Globus pallidus (tissue), 1 donor: Measurements from ENCODE around the gene RRP1.

ENCODE experiments used
- DNase-seq: peaks from one replicate; pipeline ENCODE4 v3.0.0-alpha.2; 2015; ENCODE audit warnings: low spot score

Gene RRP1

GRCh38 chr21:43801006-43801783 lies 11.8 kb downstream of the RRP1 start:
- DNase-seq, result no peak

- no peak for DNase-seq
Observed at GRCh38 chr21:43802713-43803313, 13.4 kb downstream of the RRP1 start.

DNA sequence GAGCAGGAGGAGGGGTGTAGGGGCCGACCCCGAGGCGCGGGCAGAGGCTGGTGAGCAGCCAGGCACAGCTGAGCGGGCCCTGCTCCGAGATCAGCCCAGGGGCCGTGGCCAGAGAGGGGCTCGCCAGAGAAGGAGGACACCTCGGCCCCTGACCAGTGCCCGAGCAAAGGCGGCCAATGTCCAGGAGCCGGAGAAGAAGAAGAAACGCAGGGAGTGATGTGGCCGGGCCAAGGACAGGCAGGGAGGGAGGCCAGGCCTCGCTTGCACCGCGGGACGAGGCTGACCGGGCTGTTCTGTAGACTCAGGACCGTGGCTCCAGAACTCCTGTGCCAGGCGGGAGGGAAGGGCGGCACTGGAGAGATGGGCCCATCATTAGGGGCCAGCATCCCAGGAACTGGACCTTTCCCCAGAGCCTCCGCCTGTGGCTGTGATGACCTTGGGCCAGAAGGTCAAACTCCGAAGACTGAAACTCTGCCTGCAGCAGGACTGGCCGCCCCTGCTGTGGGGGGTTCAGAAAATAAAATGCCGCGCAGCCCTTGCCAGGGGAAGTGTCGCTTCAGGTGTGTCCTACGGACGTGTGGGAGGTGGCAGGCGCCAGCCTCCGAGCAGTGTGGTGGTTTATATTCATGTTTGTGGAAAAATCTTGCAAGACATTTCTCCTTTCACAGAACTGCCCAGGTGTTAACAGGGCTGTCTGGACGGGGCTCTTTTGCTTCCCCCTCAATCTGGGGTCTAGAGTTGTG lies 14.4 kb downstream of the RRP1 start:
- DNase-seq, result no peak

GRCh38 chr21:43805275-43805800 lies 16.0 kb downstream of the RRP1 start:
- DNase-seq, result no peak

- no peak for DNase-seq
Observed at GRCh38 chr21:43806017-43806710, 16.8 kb downstream of the RRP1 start.

DNA sequence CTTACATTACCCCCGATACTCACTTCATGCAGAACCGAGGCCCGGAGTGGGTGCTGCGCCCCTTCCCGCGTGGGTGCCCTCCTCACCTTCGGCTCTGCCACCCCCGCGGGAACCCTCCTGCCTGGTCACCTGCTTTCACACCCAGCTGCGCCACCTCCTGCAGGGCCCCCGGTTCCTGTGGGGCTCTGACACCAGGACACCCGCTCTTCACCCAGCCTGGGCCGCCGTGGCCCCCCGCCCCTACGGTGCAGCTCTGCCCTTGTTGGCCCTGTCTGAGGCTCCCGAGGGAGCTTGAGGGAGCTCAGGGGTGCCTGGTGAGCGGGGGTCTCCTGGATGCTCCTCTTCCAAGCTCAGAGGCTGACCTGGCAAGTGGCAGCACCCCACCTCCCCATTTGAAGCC lies 19.0 kb downstream of the RRP1 start:
- DNase-seq, result no peak

DNA sequence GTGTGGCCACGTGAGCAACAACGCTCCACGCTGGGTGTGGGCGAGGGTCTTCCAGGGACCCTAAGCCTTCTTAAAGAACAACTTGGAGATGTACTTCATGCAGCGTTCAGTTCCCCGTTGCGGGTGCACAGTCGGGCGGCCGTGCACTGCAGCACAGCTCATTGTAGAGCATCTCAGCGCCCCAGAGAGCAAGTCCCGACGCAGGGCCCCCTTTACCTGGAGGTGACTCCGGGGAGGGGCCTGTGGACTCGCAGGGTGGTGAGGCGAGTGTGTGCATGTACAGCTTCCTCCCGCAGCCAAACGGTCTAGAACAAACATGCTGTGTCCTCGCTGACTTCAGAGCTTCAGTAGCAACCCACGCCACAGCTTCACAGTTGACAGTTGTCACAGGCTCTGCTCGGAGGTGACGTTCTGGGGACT lies 19.5 kb downstream of the RRP1 start:
- DNase-seq, result no peak

DNA sequence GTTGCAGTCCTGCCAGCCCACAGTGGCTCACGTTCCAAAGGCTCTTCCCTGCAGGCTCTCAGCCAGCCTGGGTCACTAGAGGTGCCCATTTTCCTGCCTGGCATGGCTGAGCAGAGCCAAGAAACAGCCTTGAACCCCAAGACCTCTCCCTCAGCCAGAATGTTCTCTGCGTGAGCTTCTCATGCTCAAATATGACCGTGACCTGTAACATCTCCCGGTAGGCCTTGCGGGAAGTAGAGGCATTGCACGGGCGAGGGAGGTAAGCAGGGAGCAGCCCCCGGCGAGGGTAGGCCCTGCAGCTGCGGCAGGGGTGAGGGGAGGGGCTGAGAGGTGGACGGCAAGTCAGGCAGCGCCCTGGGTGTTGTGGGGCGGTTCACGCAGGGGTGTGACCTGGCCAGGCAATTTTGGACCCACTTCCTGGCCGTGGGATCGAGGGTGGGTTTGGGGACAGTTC lies 20.0 kb downstream of the RRP1 start:
- DNase-seq, result no peak

DNA sequence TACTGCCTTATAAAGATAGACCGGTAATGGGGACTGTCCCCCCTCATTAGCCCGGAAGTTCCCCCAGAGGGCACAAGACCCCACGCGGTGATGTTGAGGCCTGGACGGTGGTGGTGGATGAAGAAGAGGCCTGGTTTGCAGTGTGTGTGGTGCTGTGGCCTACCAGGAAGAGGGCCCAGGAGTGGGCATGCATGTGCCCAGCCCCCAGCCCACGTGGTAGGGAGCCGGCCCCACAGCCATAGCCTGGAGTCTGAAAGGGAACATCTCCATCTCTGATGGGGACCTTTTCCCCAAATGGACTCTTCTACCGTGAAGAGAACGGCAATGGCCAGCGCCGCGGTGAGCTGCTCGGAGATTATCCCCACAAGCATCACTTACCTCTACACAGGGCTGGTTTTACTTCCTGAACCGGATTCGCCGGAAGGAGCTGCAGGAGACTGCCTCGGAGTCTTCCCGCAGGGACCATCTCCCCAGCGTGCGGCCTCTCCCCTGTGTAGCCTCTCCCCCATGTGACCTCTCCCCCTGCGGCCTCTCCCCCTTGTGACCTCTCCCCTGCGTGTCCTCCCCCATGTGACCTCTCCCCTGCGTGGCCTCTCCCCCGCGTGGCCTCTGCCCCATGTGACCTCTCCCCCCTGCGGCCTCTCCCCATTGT lies 20.6 kb downstream of the RRP1 start:
- no peak for DNase-seq

DNA sequence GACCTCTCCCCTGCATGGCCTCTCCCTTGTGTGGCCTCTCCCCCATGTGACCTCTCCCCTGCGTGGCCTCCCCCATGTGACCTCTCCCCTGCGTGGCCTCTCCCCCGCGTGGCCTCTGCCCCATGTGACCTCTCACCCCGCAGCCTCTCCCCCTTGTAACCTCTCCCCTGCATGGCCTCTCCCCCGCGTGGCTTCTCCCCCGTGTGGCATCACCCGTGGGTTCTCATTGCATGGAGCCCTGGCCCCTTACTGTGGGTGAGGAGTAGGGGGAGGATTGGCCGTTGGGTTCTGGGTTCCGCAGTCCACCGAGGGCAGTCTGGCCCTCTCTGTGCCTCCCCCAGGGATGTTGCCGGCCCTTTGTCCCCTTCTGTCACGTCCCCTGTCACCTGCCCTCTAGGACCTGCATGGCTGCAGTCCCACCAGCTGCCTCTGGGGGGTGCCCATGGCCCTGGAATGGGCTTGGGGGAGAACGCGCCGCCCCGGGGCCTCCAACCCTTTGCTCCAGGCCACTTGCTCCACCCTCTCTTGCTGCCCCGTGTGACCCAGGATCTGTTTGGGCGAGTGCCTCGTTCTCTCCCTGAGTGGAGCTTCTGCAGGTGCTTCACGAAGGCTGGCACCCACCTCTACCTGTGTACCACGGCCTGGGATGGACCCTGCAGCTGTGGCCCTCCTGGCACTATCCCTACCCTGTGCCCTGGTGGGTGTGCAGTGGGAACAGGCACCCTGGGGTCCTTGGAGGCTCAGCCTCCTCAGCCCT lies 21.3 kb downstream of the RRP1 start:
- DNase-seq, result peak; percentile 68

DNA sequence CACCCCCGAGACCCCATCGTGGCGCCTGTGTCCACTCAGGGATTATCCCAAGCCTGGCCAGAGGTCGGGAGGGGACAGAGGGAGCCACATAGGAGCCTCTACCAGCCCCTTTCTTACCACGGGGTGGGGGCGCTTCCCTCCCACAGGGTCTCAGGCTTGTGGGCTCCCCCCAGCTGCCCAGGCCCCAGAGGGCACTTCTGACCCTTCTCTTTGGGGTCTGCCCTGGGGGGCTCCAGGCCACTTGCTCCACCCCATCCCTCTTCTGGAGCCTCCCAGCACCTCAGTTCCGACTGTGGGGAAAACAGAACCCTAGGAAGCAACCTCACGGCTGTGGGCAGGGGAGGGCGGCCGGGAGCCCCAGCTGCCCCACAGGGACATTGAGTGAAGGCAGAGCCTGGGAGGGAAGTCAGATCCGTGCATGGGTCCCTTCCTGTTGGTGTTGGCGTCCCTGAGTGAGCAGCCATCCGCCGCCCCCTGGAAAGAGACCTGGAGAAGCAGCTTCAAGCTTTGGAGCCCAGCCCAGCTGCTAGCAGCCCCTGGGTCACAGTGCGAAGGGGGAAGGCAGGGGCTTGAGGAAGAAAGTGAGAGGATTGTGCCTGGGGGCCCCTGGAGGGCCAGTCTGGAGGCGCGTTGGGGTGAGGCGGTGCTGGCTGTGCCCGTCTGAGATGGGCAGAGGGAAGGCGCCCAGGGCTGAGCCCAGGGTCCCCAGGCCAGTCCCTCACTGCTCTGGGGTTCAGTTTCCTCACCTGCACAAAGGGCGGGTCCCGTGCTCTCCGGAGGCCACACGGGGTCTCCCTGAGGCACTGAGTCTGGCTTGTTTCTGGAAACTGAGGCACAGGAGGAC lies 22.1 kb downstream of the RRP1 start:
- no peak for DNase-seq

- no peak for DNase-seq
Observed at GRCh38 chr21:43812139-43812821, 22.9 kb downstream of the RRP1 start.

GRCh38 chr21:43812957-43813655 lies 23.7 kb downstream of the RRP1 start:
- no peak for DNase-seq

- DNase-seq, result no peak
Observed at GRCh38 chr21:43813656-43813980, 24.2 kb downstream of the RRP1 start.

GRCh38 chr21:43814215-43815106 lies 25.1 kb downstream of the RRP1 start:
- DNase-seq, result no peak

DNA sequence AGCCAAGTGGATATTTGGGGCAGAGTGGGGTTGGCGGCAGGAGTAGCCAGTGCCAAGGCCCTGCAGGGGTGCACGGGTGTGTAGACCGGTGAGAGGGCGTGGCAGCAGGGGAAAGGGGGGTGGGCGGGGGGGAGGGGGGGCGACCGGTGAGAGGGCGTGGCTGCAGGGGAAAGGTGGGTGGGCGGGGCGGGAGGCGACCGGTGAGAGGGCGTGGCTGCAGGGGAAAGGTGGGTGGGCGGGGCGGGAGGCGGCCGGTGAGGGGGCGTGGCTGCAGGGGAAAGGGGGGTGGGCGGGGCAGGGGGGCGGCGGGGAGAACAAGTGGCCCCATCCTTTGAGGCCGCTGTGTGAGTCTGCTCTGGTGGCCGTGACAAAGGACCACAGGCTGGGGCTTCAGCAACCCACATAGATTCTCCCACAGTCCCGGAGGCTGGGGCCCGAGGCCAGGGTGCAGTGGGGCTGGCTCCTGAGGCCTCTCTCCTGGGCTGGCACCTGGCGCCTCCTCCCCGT lies 25.8 kb downstream of the RRP1 start:
- no peak for DNase-seq

DNA sequence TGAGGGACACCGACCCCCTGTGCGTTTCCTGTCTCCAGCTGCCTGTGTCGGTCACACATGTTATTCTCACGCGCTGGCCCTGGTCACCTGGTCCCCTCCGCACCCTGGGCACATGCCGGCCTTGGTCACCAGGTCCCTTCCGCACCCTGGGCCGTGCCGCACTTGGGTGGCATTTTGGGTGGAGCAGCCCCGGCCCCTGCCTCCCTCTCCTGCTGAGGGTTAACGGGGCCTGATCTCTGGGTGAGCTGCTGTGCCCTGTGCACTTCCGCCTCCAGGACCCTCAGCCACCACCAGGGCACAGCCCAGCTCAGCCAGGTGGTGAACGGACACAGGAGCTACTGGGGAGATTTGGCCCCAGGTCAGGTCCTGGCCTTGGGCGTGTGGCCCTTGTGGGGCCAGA lies 26.6 kb downstream of the RRP1 start:
- DNase-seq, result no peak
